GM12878 (cell line): Measurements from ENCODE around the gene NDUFA13.

Experiments
- CTCF ChIP-seq, 3 experiments: IDR thresholded peaks in 2 of 3; conservative IDR thresholded peaks in 1 of 3; 2 replicates each; pipeline ENCODE4 v1.5.1; 2011; ENCODE audit warnings: low read depth in 3 of 3, low read length in 3 of 3, mild to moderate bottlenecking in 3 of 3, control low read depth in 2 of 3, moderate library complexity in 2 of 3, inconsistent platforms in 1 of 3, mixed read lengths in 1 of 3; ENCODE audit not compliant: control insufficient read depth in 2 of 3, insufficient read depth in 1 of 3; ENCODE audit errors: extremely low read depth in 1 of 3
- HDAC6 ChIP-seq: fragments of 200-600 bp; sonication (generic); IDR thresholded peaks from one replicate; pipeline ENCODE4 v1.8.0; 2017; ENCODE audit warnings: antibody characterized with exemption; ENCODE audit not compliant: unreplicated experiment

DNA sequence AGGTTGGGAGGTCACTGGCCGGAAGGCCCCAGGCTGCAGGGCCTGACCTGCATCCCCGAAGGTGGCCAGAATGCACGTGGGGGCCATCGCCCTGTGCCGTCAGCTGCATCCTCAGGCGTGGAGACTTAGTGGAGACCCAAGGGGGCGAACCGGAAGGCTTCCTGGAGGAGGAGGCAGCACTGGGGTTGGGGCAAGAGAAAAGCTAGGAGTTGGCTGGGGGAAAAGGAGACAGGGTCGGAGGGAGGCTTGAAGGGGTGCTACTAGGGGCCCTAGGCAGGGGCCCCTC, 11.3 kb downstream of the NDUFA13 start:
- TF ChIP-seq CTCF (IDR thresholded peaks at IDR 0.05 in 2 of 3, conservative IDR thresholded peaks at IDR 0.05 in 1 of 3; ENCODE audit: control insufficient read depth in 2 of 3, extremely low read depth in 1 of 3, insufficient read depth in 1 of 3, low read depth in 3 of 3, low read length in 3 of 3) (no peak), HDAC6 (no peak)
